ENCODE measurements around the gene RUFY4.

DNA sequence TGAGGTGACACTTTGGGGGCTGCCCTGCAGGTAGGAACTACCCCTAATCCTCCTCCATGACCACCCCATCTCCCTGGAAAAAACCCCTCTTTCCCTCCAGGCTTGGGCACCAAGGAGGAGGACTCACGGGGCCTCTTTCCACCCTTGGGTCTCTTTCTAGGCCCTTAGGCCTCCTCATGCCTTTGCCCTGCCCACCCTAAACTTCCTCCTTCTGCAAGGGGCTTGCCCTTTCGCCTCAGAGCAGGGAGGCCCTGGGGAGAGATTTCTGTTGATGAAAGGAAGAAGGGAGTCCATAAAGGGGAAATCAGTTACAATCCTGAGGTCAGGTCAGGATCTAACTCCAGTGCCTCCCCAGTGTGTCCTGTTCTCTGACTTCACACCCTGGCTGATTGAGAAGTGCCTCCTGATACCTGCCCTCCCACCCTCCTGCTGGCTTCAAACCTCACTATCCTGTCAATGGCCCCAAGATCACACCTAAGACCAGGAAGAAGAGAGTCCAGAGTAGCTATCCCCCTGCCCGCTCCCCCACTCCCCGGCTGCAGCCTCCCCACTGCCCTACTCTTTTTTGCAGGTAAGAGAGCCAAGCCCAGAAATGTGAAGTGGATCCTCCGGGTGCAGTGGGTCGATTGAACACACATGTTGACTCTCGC lies 49.5 kb upstream of the RUFY4 start:
- no peak for TF ChIP-seq ZNF225 (CRISPR knock-in tag; IDR thresholded peaks at IDR 0.05)
- no peak for TF ChIP-seq ZNF543 (CRISPR knock-in tag; IDR thresholded peaks at IDR 0.05)
- TF ChIP-seq, protein P1, sequence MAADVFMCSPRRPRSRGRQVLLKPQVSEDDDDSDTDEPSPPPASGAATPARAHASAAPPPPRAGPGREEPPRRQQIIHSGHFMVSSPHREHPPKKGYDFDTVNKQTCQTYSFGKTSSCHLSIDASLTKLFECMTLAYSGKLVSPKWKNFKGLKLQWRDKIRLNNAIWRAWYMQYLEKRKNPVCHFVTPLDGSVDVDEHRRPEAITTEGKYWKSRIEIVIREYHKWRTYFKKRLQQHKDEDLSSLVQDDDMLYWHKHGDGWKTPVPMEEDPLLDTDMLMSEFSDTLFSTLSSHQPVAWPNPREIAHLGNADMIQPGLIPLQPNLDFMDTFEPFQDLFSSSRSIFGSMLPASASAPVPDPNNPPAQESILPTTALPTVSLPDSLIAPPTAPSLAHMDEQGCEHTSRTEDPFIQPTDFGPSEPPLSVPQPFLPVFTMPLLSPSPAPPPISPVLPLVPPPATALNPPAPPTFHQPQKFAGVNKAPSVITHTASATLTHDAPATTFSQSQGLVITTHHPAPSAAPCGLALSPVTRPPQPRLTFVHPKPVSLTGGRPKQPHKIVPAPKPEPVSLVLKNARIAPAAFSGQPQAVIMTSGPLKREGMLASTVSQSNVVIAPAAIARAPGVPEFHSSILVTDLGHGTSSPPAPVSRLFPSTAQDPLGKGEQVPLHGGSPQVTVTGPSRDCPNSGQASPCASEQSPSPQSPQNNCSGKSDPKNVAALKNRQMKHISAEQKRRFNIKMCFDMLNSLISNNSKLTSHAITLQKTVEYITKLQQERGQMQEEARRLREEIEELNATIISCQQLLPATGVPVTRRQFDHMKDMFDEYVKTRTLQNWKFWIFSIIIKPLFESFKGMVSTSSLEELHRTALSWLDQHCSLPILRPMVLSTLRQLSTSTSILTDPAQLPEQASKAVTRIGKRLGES (CRISPR knock-in tag; IDR thresholded peaks at IDR 0.05; ENCODE audit: borderline replicate concordance): no peak
- no peak for TF ChIP-seq ATAD3A (CRISPR knock-in tag; IDR thresholded peaks at IDR 0.05)
- TF ChIP-seq POLR2AphosphoS5 (IDR thresholded peaks at IDR 0.05; ENCODE audit: low read depth, low read length): no peak
- TF ChIP-seq HNF4G (IDR thresholded peaks at IDR 0.05; ENCODE audit: borderline replicate concordance, low read depth, low read length): no peak
- no peak for TF ChIP-seq HNF4G (CRISPR knock-in tag; IDR thresholded peaks at IDR 0.05; ENCODE audit: borderline replicate concordance, low read depth)
- TF ChIP-seq PCBP2 (optimal IDR thresholded peaks at IDR 0.05; ENCODE audit: low read depth, low read length, poor library complexity, severe bottlenecking): no peak
- no peak for TF ChIP-seq SP1 (IDR thresholded peaks at IDR 0.05)
- no peak for TF ChIP-seq SP1 (CRISPR knock-in tag; IDR thresholded peaks at IDR 0.05)
- TF ChIP-seq RAD51 (IDR thresholded peaks at IDR 0.05; ENCODE audit: borderline replicate concordance): no peak
- TF ChIP-seq, protein P2, sequence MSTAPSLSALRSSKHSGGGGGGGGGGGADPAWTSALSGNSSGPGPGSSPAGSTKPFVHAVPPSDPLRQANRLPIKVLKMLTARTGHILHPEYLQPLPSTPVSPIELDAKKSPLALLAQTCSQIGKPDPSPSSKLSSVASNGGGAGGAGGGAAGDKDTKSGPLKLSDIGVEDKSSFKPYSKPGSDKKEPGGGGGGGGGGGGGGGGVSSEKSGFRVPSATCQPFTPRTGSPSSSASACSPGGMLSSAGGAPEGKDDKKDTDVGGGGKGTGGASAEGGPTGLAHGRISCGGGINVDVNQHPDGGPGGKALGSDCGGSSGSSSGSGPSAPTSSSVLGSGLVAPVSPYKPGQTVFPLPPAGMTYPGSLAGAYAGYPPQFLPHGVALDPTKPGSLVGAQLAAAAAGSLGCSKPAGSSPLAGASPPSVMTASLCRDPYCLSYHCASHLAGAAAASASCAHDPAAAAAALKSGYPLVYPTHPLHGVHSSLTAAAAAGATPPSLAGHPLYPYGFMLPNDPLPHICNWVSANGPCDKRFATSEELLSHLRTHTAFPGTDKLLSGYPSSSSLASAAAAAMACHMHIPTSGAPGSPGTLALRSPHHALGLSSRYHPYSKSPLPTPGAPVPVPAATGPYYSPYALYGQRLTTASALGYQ (CRISPR knock-in tag; IDR thresholded peaks at IDR 0.05): no peak
- no peak for TF ChIP-seq EZH2 (conservative IDR thresholded peaks at IDR 0.05; ENCODE audit: low read depth, low read length)
- TF ChIP-seq FOXO1 (CRISPR knock-in tag; IDR thresholded peaks at IDR 0.05): no peak
